ENCODE results near the gene BMP6. TPM values are rescaled to one million over a fixed set of nuclear protein-coding genes. Genes with fewer than 3 reads are reported as not detected.

The BMP6 gene
- total RNA-seq, 6 experiments from 2014 or later, result 1.8 to 4.4 (median 2.6) TPM

GRCh38 chr6:7903673-7904072 lies 177.8 kb downstream of the BMP6 start:
- no peaks in the 10 kb centered on the region for H3K9me3 ChIP-seq
- 75% methylated on average over 1 of the region's 3 CpGs for WGBS (ENCODE audit: insufficient coverage, low coverage, low lambda C conversion rate, missing lambda C conversion rate)
- DNase-seq (no peak), ATAC-seq (no peak)
- H3K4me1 ChIP-seq, result peaks cover 0 to 55% (median 22%) of the 10 kb centered on the region in 4 donors
- no peak overlapping the region for H3K27ac ChIP-seq
- TF ChIP-seq POLR2A (IDR thresholded peaks at IDR 0.05), result no peak
- TF ChIP-seq CTCF (IDR thresholded peaks at IDR 0.05), result no peak
- no peaks in the 10 kb centered on the region for H3K27me3 ChIP-seq
- H3K36me3 ChIP-seq, result peaks cover 0 to 36% (median 20%) of the 10 kb centered on the region in 4 donors
- H3K4me3 ChIP-seq, result no peak overlapping the region
- intact Hi-C loops (cut with DNase I), result no loop called here

GRCh38 chr6:7904654-7905319 lies 178.9 kb downstream of the BMP6 start:
- no peak for TF ChIP-seq POLR2A (IDR thresholded peaks at IDR 0.05)
- no peak for TF ChIP-seq CTCF (IDR thresholded peaks at IDR 0.05)
- DNase-seq (peak in 2 of 3 donors; percentile 74 to 79), ATAC-seq (peak in 3 of 4 donors; percentile 47 to 75 (median 71))
- Histone ChIP-seq H3K27ac (peak overlapping the region in 1 of 3 donors; percentile 12), H3K27me3 (no peaks in the 10 kb centered on the region), H3K4me1 (peaks cover 0 to 54% (median 16%) of the 10 kb centered on the region in 4 donors), H3K4me3 (no peak overlapping the region), H3K9me3 (no peaks in the 10 kb centered on the region), H3K36me3 (peaks cover 0 to 33% (median 17%) of the 10 kb centered on the region in 4 donors)
- 33% methylated on average over 3 of the region's 5 CpGs for WGBS (ENCODE audit: insufficient coverage, low coverage, low lambda C conversion rate, missing lambda C conversion rate)
- intact Hi-C loops (cut with DNase I), result no loop called here

- no peaks in the 10 kb centered on the region for H3K27me3 ChIP-seq
- no peak for DNase-seq
- H3K4me3 ChIP-seq, result no peak overlapping the region
- intact Hi-C loops (cut with DNase I), result no loop called here
- no peaks in the 10 kb centered on the region for H3K9me3 ChIP-seq
- no peak for ATAC-seq
- 76% methylated on average over 2 of the region's 2 CpGs for WGBS (ENCODE audit: insufficient coverage, low coverage, low lambda C conversion rate, missing lambda C conversion rate)
- H3K27ac ChIP-seq, result no peak overlapping the region
- peaks cover 0 to 31% (median 17%) of the 10 kb centered on the region in 4 donors for H3K36me3 ChIP-seq
- peaks cover 0 to 47% (median 14%) of the 10 kb centered on the region in 4 donors for H3K4me1 ChIP-seq
- TF ChIP-seq CTCF (IDR thresholded peaks at IDR 0.05) (no peak), POLR2A (IDR thresholded peaks at IDR 0.05) (no peak)
These were observed 179.5 kb downstream of the BMP6 start for GRCh38 chr6:7905416-7905815.

GRCh38 chr6:7906741-7907140 lies 180.8 kb downstream of the BMP6 start:
- Histone ChIP-seq H3K9me3 (no peaks in the 10 kb centered on the region), H3K4me3 (no peak overlapping the region), H3K36me3 (peaks cover 0 to 27% (median 14%) of the 10 kb centered on the region in 4 donors), H3K4me1 (peaks cover 0 to 43% (median 14%) of the 10 kb centered on the region in 4 donors), H3K27me3 (no peaks in the 10 kb centered on the region), H3K27ac (no peak overlapping the region)
- WGBS (ENCODE audit: insufficient coverage, low coverage, low lambda C conversion rate, missing lambda C conversion rate), result 72% methylated on average over 4 of the region's 4 CpGs
- DNase-seq, result no peak
- intact Hi-C loops (cut with DNase I), result no loop called here
- no peak for ATAC-seq
- TF ChIP-seq CTCF (IDR thresholded peaks at IDR 0.05), result no peak
- TF ChIP-seq POLR2A (IDR thresholded peaks at IDR 0.05), result no peak
